Glutamatergic neuron (in vitro differentiated cells): Measurements from ENCODE around the gene PEAR1. TPM values are rescaled to one million over a fixed set of nuclear protein-coding genes. Genes with fewer than 3 reads are reported as not detected.

Experiments
- DNase-seq: peaks from one replicate; pipeline ENCODE4 v3.0.0; 2022
- H3K27ac Mint-ChIP-seq: one replicate; pipeline ENCODE4 v1.8.0; 2020; ENCODE audit warnings: mild to moderate bottlenecking, mixed read lengths, inconsistent platforms; ENCODE audit not compliant: unreplicated experiment
- H3K27me3 Mint-ChIP-seq: one replicate; pipeline ENCODE4 v1.8.0; 2020; ENCODE audit warnings: mild to moderate bottlenecking, moderate library complexity, mixed read lengths, inconsistent platforms; ENCODE audit not compliant: unreplicated experiment
- H3K36me3 Mint-ChIP-seq: one replicate; pipeline ENCODE4 v1.8.0; 2020; ENCODE audit warnings: mild to moderate bottlenecking, mixed read lengths, inconsistent platforms; ENCODE audit not compliant: unreplicated experiment
- H3K4me1 Mint-ChIP-seq: one replicate; pipeline ENCODE4 v1.8.0; 2020; ENCODE audit warnings: mild to moderate bottlenecking, low read depth, mixed read lengths, inconsistent platforms; ENCODE audit not compliant: unreplicated experiment
- H3K4me3 Mint-ChIP-seq: one replicate; pipeline ENCODE4 v1.8.0; 2020; ENCODE audit warnings: mild to moderate bottlenecking, mixed read lengths, inconsistent platforms; ENCODE audit not compliant: unreplicated experiment
- H3K9me3 Mint-ChIP-seq: one replicate; pipeline ENCODE4 v1.8.0; 2020; ENCODE audit warnings: mild to moderate bottlenecking, moderate library complexity, mixed read lengths, inconsistent platforms; ENCODE audit not compliant: unreplicated experiment
- CTCF ChIP-seq: fragments of 200-600 bp; sonication (generic); IDR thresholded peaks from one replicate; pipeline ENCODE4 v1.5.0; 2021; ENCODE audit not compliant: partially characterized antibody, unreplicated experiment
- total RNA-seq: library from RNA; stranded (reverse); fragmentation: NEBNext Ultra II Directional; extraction: Animal tissue kit (Norgen Biotek cat#: 25700); gene quantifications from one replicate; pipeline ENCODE4 v1.2.1, GENCODE V29; 2021; ENCODE audit not compliant: unreplicated experiment

The PEAR1 gene
- total RNA-seq, 1 donor from 2014 or later, result 1.2 TPM

DNA sequence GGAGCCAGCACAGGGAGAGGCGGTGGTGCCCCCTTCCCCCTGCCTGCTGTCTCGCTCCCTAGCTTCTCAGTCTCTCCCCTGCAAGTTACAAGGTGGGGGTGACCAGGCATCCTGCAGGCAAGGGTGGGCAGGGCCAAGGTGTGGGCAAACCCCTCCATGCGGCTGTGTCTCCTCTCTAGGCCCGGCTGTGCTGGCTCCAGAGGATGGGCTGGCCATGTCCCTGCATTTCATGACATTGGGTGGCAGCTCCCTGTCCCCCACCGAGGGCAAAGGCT lies 18.2 kb upstream of the PEAR1 start:
- Mint-ChIP-seq H3K36me3 (no peaks in the 10 kb centered on the region), H3K27ac (peak overlapping the region; percentile 95), H3K4me1 (peaks cover 64% of the 10 kb centered on the region), H3K27me3 (peaks cover 19% of the 10 kb centered on the region), H3K9me3 (peaks cover 10% of the 10 kb centered on the region), H3K4me3 (peak overlapping the region; percentile 73)
- peak; percentile 22 for DNase-seq
- no peak for TF ChIP-seq CTCF

DNA sequence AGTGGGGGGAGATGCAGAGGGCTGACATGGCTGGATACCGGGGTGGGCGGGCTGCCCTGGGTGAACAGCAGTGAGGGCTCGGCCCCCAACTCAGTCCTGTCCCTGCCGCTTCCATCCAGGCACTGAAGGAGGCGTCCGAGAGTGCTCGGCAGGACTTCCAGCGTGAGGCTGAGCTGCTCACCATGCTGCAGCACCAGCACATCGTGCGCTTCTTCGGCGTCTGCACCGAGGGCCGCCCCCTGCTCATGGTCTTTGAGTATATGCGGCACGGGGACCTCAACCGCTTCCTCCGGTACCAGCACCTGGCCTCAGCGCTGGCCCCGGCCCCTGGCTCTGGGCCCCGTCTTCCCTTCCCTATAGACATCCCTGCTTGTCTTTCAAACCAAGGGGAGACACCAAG lies 17.2 kb upstream of the PEAR1 start:
- no peak for TF ChIP-seq CTCF
- Mint-ChIP-seq H3K9me3 (peaks cover 9% of the 10 kb centered on the region), H3K27me3 (peaks cover 16% of the 10 kb centered on the region), H3K27ac (peak overlapping the region; percentile 29), H3K36me3 (no peaks in the 10 kb centered on the region), H3K4me3 (peak overlapping the region; percentile 51), H3K4me1 (peaks cover 63% of the 10 kb centered on the region)
- peak; percentile 65 for DNase-seq

- Mint-ChIP-seq H3K27me3 (peaks cover 24% of the 10 kb centered on the region), H3K36me3 (no peaks in the 10 kb centered on the region), H3K4me3 (peak overlapping the region; percentile 65), H3K9me3 (peaks cover 7% of the 10 kb centered on the region), H3K27ac (peak overlapping the region; percentile 64), H3K4me1 (peaks cover 69% of the 10 kb centered on the region)
- DNase-seq, result no peak
- no peak for TF ChIP-seq CTCF
These were observed 15.9 kb upstream of the PEAR1 start for GRCh38 chr1:156877433-156878170.

DNA sequence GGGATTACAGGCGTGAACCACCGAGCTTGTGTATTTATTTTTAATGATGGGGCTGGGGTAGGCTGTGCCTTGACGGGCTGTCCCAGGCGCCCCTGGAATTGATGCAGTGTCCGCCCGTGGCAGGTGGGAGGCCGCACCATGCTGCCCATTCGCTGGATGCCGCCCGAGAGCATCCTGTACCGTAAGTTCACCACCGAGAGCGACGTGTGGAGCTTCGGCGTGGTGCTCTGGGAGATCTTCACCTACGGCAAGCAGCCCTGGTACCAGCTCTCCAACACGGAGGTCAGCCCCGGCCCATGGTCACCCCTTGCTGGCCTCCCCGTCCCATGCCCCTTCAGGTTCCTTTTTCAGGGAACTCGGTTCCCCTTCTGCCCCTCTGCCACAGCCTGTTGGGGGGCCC lies 13.6 kb upstream of the PEAR1 start:
- H3K36me3 Mint-ChIP-seq, result no peaks in the 10 kb centered on the region
- no peak for TF ChIP-seq CTCF
- no peak overlapping the region for H3K4me3 Mint-ChIP-seq
- peaks cover 6% of the 10 kb centered on the region for H3K9me3 Mint-ChIP-seq
- DNase-seq, result no peak
- peaks cover 73% of the 10 kb centered on the region for H3K4me1 Mint-ChIP-seq
- peaks cover 28% of the 10 kb centered on the region for H3K27me3 Mint-ChIP-seq
- H3K27ac Mint-ChIP-seq, result peak overlapping the region; percentile 84

DNA sequence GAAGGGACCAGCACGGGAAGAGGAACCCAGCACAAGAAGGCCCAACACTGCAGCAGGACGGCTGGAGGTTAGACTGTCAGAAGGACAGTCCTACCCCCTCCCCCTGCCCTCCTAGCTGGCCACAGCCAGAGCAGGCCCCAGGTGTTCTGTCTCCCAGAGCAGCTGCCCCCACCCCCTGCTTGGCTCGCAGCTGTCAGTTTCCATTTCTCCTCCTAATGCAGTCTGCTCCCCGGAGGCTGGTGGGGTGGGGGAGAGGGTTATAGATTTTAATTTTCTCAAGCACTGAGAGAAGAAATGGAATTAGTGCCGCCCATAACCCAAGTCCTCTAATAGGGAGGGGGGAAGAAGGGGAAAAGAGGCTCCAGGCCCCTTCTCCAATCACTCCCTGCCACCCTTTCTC lies 13.0 kb upstream of the PEAR1 start:
- DNase-seq, result peak; percentile 64
- peak overlapping the region; percentile 44 for H3K4me3 Mint-ChIP-seq
- H3K9me3 Mint-ChIP-seq, result peaks cover 4% of the 10 kb centered on the region
- no peak for TF ChIP-seq CTCF
- no peak overlapping the region for H3K27ac Mint-ChIP-seq
- H3K36me3 Mint-ChIP-seq, result no peaks in the 10 kb centered on the region
- peaks cover 26% of the 10 kb centered on the region for H3K27me3 Mint-ChIP-seq
- peaks cover 72% of the 10 kb centered on the region for H3K4me1 Mint-ChIP-seq
